ENCODE data around the gene HOXD11.

The HOXD11 gene

GRCh38 chr2:176093145-176093897 lies 13.8 kb upstream of the HOXD11 start:
- DNase-seq (ENCODE audit: low read depth in 2 of 2): no peak

- no peak for DNase-seq (ENCODE audit: low read depth in 2 of 2)
These were observed 13.2 kb upstream of the HOXD11 start for GRCh38 chr2:176093898-176094249.

- DNase-seq (ENCODE audit: low read depth in 2 of 2): no peak
These were observed 12.7 kb upstream of the HOXD11 start for GRCh38 chr2:176094349-176094748.

- DNase-seq (ENCODE audit: low read depth in 2 of 2): no peak
These were observed 11.7 kb upstream of the HOXD11 start for GRCh38 chr2:176095421-176095820.

GRCh38 chr2:176096243-176096985 lies 10.7 kb upstream of the HOXD11 start:
- DNase-seq (ENCODE audit: low read depth in 2 of 2): no peak

- peak; percentile 27 to 50 for DNase-seq (ENCODE audit: low read depth in 2 of 2)
These were observed 9.9 kb upstream of the HOXD11 start for GRCh38 chr2:176096986-176097819.

- no peak for DNase-seq (ENCODE audit: low read depth in 2 of 2)
These were observed 9.2 kb upstream of the HOXD11 start for GRCh38 chr2:176097820-176098365.

GRCh38 chr2:176098366-176099158 lies 8.5 kb upstream of the HOXD11 start:
- no peak for DNase-seq (ENCODE audit: low read depth in 2 of 2)

GRCh38 chr2:176099159-176099727 lies 7.8 kb upstream of the HOXD11 start:
- no peak for DNase-seq (ENCODE audit: low read depth in 2 of 2)

GRCh38 chr2:176099728-176100546 lies 7.1 kb upstream of the HOXD11 start, which contains the start of gene HOXD12:
Gene HOXD12, plus strand, starts transcription at chr2:176099795. Its CDS starts 7 bp downstream, at chr2:176099802.
- DNase-seq (ENCODE audit: low read depth in 2 of 2): no peak

- DNase-seq (ENCODE audit: low read depth in 2 of 2): no peak
These were observed 6.4 kb upstream of the HOXD11 start for GRCh38 chr2:176100547-176101140.

GRCh38 chr2:176101216-176101830 lies 5.8 kb upstream of the HOXD11 start:
- no peak for DNase-seq (ENCODE audit: low read depth in 2 of 2)

GRCh38 chr2:176101842-176102241 lies 5.2 kb upstream of the HOXD11 start:
- DNase-seq (ENCODE audit: low read depth in 2 of 2): no peak

GRCh38 chr2:176102309-176102866 lies 4.7 kb upstream of the HOXD11 start:
- DNase-seq (ENCODE audit: low read depth in 2 of 2): no peak

- no peak for DNase-seq (ENCODE audit: low read depth in 2 of 2)
These were observed 3.9 kb upstream of the HOXD11 start for GRCh38 chr2:176103194-176103593.

- no peak for DNase-seq (ENCODE audit: low read depth in 2 of 2)
These were observed 3.3 kb upstream of the HOXD11 start for GRCh38 chr2:176103742-176104315.

GRCh38 chr2:176104316-176105077 lies 2.6 kb upstream of the HOXD11 start:
- no peak for DNase-seq (ENCODE audit: low read depth in 2 of 2)

Data from stimulated activated CD4-positive, alpha-beta T cell treated with anti-CD3 and anti-CD28 coated beads, Interleukin-1b, Interleukin-23, amount 100 ng/mL, for 4 hours (primary cell).